NCI-H2081 treated with DMSO at 0.1 percent for 48 hours (cell line): Measurements from ENCODE around the gene CEP120.

ENCODE experiments used
- DNase-seq: peaks from one replicate; lab custom pipeline; 2025; lab: John Stamatoyannopoulos, UW

Gene CEP120

DNA sequence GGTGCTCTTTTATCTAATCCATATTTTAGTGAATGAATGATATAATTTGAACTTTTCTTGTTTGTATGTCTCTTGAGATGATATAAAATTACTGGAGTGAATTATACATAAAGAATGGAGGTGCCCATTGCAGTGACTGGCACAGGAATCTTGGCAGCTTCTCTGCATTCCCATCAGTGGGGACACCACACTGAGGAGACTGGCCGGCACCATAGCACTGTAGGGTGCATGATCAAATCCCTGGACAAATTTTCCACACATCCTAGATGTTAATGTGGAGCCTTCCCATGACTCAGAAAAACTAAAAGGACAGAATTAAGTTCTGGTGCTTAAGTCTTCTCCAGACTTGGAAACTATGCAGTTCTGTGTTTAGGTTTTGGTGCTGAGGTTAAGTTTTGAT lies 124.1 kb downstream of the CEP120 start:
- no peak for DNase-seq

GRCh38 chr5:123298335-123299030 lies 124.7 kb downstream of the CEP120 start:
- no peak for DNase-seq

DNA sequence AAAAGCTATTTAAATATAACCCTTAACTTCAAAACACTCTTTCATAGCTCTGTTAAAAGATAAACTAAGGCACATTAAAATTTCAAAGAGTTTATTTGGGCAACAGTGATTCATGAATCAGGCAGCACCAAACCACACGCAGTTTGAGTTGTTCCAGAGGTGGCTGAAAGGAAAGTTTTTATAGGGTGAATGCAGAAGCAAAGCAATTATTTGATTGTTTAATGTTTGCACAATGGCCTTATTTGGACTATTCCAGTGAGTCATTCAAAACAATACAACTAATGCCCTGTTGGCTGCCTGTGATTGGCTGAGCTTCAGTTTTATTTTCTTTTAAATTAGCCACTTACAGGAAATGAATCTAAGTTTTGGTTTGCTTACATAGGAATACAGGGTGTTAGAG lies 125.3 kb downstream of the CEP120 start:
- no peak for DNase-seq

DNA sequence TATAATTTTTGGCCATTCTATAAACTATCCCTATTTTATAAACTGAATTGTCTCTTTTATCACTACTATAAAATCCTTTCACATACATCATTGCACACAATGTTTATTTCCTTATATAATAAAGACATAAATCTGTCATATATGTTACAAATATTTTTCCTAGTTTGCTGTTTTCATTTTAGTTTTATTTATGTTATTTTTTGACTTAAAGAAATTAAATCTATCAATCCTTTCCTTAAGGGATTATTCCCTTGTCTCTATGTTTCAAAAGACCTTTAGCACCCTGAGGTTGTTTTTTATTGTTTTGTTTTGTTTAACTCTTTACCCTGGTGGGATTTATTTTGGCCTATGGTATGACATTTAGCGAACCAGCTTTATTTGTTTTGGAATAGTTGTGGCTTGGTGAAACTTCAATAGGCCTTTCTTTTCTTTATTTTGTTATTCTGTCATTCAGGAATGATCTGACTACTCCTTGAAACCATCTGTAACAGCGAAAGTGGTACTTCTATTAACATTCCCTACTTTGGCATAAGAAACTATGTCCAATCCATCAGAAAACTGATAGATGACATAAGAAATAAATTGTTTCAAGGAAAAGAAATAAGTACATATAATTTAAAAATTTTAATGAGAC lies 125.9 kb downstream of the CEP120 start:
- DNase-seq: no peak
